Muscle layer of colon (tissue), 2 donors: ENCODE data around the gene EPB41L1.

Experiments used
- H3K27ac ChIP-seq: one replicate; pipeline ENCODE4 v1.7.0; 2013; ENCODE audit warnings: low read depth, mild to moderate bottlenecking, low read length, moderate library complexity
- H3K27me3 ChIP-seq, 2 donors: one replicate each; pipeline ENCODE4 v1.7.0; 2013; ENCODE audit warnings: low read length in 2 of 2, mild to moderate bottlenecking in 2 of 2; ENCODE audit not compliant: insufficient read depth in 2 of 2, control insufficient read depth in 1 of 2
- H3K36me3 ChIP-seq: one replicate; pipeline ENCODE4 v1.7.0; 2013; ENCODE audit warnings: mild to moderate bottlenecking, low read length; ENCODE audit not compliant: insufficient read depth
- H3K4me1 ChIP-seq: one replicate; pipeline ENCODE4 v1.7.0; 2013; ENCODE audit warnings: mild to moderate bottlenecking, low read length; ENCODE audit not compliant: insufficient read depth
- H3K4me3 ChIP-seq, 2 donors: one replicate each; pipeline ENCODE4 v1.7.0; 2013; ENCODE audit warnings: low read length in 2 of 2, low read depth in 1 of 2, mild to moderate bottlenecking in 1 of 2, moderate library complexity in 1 of 2
- H3K9ac ChIP-seq: one replicate; pipeline ENCODE4 v1.7.0; 2013; ENCODE audit warnings: low read length
- H3K9me3 ChIP-seq: one replicate; pipeline ENCODE4 v1.7.0; 2013; ENCODE audit warnings: mild to moderate bottlenecking, low read length
- donor health status: abdominal sarcoma.
- donor health status: Adenocarcinoma of cecum.

The EPB41L1 gene

DNA sequence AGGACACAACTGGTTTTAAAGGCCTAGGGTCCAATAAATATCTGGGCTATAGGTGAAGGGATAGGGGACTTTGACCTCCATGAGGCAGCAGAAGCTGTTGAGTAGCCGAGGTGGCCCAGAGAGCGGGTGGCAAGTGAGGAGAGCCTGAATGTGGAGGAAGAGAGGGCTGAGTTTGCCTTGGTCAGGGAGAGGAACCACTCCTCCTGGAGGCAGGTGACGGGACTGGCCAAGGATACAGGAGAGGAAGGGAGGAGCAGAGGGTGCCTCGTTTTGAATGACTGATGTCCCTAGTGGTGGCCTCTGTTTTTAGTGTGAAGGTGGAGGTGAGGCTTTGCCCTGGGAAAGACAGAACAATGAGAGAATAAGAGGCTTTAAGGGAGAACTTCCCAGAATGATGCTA is 62.7 kb downstream of the EPB41L1 start:
- Histone ChIP-seq H3K27ac (no peak overlapping the region), H3K27me3 (no peaks in the 10 kb centered on the region), H3K4me3 (no peak overlapping the region), H3K36me3 (peaks cover 29% of the 10 kb centered on the region), H3K9me3 (no peaks in the 10 kb centered on the region), H3K9ac (no peak overlapping the region), H3K4me1 (no peaks in the 10 kb centered on the region)

DNA sequence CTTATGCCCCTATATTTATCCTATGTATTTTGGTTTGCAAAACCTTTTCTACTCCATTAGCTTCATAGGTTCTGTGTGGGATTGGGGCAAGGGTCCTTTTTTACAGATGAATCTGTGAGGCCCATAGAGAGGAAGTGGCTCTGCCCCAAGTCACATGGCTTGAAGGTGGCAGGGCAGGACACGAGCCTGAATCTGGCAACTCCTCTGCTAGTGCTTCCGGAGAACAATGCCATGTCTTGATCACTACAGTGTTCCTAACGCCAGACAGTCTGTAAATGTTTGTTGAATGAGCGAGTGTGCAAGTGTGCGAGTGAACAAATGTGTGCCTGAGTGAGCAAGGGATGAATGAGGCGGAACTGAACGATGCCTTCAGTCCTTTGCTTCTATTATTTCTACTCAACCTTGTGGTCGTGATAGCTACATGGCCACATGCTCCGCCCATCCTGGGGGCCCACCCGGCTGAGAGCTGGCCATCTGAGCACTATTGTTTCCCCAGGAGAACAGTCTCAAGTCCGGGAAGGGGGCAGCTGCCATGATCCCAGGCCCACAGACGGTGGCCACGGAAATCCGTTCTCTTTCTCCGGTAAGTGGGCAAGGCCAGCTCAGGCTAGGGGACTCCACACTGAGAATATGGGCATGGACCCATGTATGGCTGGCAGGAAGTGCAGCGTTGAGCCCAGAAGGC is 64.0 kb downstream of the EPB41L1 start:
- Histone ChIP-seq H3K9ac (no peak overlapping the region), H3K27ac (no peak overlapping the region), H3K27me3 (no peaks in the 10 kb centered on the region), H3K9me3 (no peaks in the 10 kb centered on the region), H3K4me1 (no peaks in the 10 kb centered on the region), H3K4me3 (no peak overlapping the region), H3K36me3 (peaks cover 28% of the 10 kb centered on the region)

DNA sequence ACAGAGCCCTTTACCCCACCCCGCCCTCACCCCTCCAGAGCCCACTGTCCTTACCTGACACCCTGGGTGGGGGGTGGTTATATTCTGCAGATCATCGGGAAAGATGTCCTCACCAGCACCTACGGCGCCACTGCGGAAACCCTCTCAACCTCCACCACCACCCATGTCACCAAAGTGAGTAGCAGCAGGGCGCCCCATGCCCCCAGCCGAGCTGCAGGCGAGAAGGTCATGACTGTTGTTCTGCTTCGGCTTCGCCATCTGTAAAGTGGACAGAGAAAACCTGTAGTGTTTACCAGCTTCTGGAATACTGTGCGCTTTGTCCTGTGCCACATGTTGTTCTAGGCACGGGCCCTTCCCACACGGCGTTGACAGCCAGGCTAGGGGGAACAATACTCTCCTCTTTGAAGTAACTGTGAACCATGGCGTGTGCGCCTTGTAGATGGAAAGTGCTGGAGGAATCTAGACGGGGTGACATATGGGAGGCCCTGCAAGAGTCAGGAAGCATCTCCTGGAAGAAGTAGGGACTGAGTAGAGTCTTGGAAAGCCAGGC is 65.2 kb downstream of the EPB41L1 start:
- no peak overlapping the region for H3K27ac ChIP-seq
- H3K9ac ChIP-seq: no peak overlapping the region
- H3K27me3 ChIP-seq: no peaks in the 10 kb centered on the region
- H3K36me3 ChIP-seq: peaks cover 28% of the 10 kb centered on the region
- no peaks in the 10 kb centered on the region for H3K4me1 ChIP-seq
- no peaks in the 10 kb centered on the region for H3K9me3 ChIP-seq
- H3K4me3 ChIP-seq: no peak overlapping the region

DNA sequence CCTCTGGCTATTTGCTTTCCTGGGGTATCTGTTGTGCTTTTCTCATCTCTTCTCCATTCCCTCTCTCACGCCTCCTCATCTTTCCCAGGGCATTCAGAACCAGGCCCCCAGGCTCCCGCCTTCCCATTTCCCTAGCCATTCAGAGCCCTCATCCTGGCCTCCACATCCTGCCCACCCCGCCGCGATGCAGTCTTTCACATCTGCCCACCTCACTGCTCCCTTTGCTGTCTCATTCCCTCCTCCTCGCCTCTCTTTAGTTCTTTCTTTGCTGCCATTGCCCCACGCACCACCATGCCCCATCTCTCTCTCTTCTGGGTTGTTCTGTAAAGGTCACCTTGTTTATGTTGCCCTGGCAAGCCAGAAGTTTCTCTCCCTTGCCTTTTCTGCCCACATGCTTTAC is 71.1 kb downstream of the EPB41L1 start:
- Histone ChIP-seq H3K9ac (no peak overlapping the region), H3K27me3 (no peaks in the 10 kb centered on the region), H3K4me1 (no peaks in the 10 kb centered on the region), H3K36me3 (peaks cover 22% of the 10 kb centered on the region), H3K4me3 (no peak overlapping the region), H3K27ac (no peak overlapping the region), H3K9me3 (no peaks in the 10 kb centered on the region)

DNA sequence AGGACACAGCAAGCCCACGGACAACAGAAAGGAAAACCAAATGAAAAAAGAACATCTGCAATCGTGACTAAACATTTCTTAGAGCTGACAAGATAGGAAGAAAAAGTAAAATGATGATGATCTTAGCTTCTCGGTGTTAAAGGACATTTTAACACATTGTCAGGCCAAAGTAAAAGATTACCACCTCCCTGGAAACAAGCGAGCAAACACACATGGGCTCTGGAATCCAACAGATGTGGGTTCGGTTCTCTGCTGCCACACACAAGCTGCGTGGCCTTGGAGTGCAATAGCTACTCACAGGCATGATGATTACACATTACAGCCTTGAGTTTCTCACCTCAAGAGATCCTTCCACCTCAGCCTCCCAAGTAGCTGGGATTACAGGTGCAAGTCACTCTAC is 74.2 kb downstream of the EPB41L1 start:
- H3K36me3 ChIP-seq: peaks cover 6% of the 10 kb centered on the region
- no peak overlapping the region for H3K27ac ChIP-seq
- H3K27me3 ChIP-seq: no peaks in the 10 kb centered on the region
- H3K9me3 ChIP-seq: no peaks in the 10 kb centered on the region
- no peaks in the 10 kb centered on the region for H3K4me1 ChIP-seq
- H3K4me3 ChIP-seq: no peak overlapping the region
- H3K9ac ChIP-seq: no peak overlapping the region

DNA sequence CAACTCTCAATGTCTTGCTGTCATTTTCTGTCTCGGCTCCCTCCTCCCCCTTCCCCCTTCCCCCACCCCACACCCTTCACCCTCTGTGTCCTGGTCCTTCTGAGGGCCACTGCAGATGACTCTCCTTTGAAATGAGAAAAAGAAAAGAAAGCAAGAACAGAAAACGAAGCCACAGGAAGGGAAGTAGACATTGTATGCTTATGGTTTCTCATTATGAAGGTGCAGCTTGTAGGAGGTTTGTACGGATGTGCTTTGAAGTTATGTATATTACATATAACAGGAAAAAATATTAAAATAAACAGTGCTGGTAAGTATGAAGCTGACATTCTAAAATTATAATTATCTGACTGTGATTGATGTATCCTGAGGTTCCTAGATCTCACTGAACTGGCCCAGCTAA is 75.5 kb downstream of the EPB41L1 start:
- Histone ChIP-seq H3K9me3 (no peaks in the 10 kb centered on the region), H3K4me3 (no peak overlapping the region), H3K27me3 (no peaks in the 10 kb centered on the region), H3K4me1 (no peaks in the 10 kb centered on the region), H3K9ac (no peak overlapping the region), H3K36me3 (peaks cover 6% of the 10 kb centered on the region), H3K27ac (no peak overlapping the region)

DNA sequence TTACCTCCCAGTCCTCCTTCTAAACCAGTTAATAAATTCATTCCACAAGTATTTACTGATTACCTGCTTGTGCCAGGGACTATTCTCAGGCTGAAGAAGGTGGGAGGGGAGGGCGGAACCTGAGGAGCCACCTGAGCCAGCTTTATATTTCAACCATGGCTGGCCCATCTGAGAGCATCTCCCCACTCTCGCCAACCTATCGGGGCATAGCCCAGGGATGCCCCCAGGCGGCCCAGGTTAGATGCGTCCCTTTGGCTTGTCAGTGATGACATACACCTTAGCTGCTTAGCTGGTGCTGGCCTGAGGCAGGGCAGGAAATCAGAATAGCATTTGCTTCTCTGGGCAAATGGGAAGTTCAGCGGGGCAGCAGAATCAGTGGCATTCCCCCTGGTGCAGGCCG is 76.8 kb downstream of the EPB41L1 start:
- Histone ChIP-seq H3K27ac (no peak overlapping the region), H3K36me3 (no peaks in the 10 kb centered on the region), H3K9me3 (no peaks in the 10 kb centered on the region), H3K27me3 (no peaks in the 10 kb centered on the region), H3K9ac (no peak overlapping the region), H3K4me3 (no peak overlapping the region), H3K4me1 (peaks cover 7% of the 10 kb centered on the region)

DNA sequence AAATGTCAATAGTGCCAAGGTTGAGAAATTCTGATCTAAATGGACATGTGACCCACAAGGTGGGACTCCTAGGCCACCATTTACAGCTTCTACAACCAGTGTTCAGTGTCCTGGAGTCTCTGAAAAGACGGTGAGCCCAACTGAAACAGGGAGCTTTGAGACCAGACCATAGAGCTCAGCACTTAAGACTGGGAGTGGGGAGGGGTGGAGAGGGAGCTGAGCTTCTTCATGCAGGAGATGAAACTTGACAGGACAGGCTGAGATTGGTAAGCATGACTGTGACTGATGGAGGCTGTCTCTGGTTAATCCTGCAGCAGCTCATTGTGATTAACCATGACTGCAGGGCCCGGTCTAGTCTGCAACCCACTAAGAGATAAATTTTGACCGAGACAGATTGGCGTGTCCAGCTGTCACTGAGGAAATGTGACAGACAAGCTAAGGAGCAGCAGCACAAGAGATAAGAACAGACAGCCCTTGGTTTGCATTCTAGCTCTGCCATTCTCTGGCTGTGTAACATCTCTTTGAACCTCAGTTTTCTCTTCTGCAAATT is 80.3 kb downstream of the EPB41L1 start:
- Histone ChIP-seq H3K4me3 (no peak overlapping the region), H3K36me3 (peaks cover under 1% of the 10 kb centered on the region)

DNA sequence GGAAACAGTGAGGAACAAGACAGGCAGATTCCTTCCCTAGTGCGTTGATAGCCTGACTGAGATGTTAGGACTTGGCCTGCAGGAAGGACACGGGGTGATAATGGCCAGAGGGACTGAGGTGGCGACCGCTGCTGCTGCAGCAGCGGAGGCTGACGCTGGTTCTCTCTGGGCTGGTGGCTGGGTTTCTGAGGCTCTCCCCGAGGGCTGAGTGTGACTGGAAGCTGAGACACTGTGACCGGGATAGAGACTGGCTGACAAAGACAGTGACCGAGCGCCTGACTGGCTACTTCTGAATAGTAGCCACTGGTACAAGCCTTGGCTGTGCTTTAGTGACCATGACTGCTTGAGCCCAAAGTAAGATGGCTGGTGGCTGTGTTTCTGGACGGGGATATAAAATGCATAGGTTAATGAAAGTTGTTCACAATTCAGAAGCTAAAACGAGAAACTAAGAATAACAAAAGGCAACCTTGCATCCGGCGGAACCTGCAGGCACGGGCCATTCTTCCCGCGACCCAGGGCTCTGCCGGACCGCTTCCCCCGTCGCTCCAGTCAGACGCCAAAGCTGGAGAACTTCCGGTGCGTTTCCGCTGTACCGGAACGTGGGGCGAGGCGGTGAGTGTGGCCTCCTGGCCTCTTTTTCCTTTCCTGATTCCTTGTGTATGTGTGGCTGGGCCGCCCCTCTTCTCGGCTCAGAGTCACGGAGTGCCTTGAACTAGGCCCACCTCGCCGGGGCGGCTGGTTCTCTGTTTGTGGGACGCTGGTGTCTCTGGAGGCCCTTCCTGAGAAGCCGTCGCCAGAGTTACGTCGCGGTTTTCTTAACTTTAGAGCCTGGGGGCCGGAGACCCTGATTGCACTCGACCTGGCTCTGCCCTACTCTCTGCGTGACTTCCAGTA is 81.6 kb downstream of the EPB41L1 start, which contains the start of gene AAR2:
TSS of gene AAR2 (plus strand) at position 587 of the 894 bp plus-strand sequence. CDS start 3,391 bp downstream, outside the sequence.
- Histone ChIP-seq H3K36me3 (peaks cover 11% of the 10 kb centered on the region), H3K4me1 (peaks cover 20% of the 10 kb centered on the region), H3K9ac (peak within 1 kb of the TSS; percentile 72)

More for the DNA sequence above, 80.3 kb downstream of the EPB41L1 start:
- Histone ChIP-seq H3K27me3 (no peaks in the 10 kb centered on the region), H3K9ac (no peak overlapping the region), H3K9me3 (no peaks in the 10 kb centered on the region), H3K4me1 (peaks cover 20% of the 10 kb centered on the region), H3K27ac (no peak overlapping the region)

DNA sequence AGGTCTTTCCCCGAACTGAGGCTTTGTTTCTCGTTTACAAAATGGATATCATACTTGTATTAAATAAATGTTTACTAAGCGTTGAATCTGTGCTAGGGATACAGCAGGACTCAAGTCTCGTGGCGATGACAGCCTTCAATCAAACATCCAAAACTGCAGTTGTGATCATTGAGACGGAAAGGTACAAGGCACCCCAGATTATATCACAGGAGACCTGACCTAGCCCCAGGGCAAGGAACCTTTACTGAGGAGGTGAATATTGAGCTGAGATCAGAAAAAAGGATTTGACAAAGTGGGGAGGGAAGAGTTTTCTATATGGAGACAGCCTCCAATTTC is 82.2 kb downstream of the EPB41L1 start:
- Histone ChIP-seq H3K9me3 (no peaks in the 10 kb centered on the region), H3K4me3 (peak overlapping the region; percentile 85 to 99), H3K36me3 (peaks cover 11% of the 10 kb centered on the region), H3K4me1 (peaks cover 20% of the 10 kb centered on the region), H3K27ac (peak overlapping the region; percentile 84), H3K9ac (peak overlapping the region; percentile 72), H3K27me3 (no peaks in the 10 kb centered on the region)

More for the DNA sequence above, 81.6 kb downstream of the EPB41L1 start, which contains the start of gene AAR2:
- Histone ChIP-seq H3K27ac (peak within 1 kb of the TSS; percentile 84), H3K9me3 (no peaks in the 10 kb centered on the region), H3K27me3 (no peaks in the 10 kb centered on the region), H3K4me3 (peak within 1 kb of the TSS; percentile 85 to 99)

DNA sequence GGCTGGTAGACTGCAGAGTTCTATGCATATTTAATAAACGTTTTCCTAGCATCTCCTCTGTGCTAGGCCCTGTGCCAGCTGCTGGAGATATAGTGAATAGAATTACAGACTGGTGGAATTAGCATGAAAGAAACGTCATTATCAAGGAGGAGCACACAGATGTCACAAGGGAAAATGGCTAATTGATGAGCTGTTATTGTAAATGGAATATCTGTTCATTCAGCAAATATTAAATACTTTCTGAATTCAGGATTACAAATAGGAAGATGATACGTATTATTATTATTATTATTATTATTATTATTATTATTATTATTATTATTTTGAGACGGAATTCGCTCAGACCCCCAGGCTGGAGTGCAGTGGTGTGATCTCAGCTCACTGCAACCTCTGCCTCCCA is 82.9 kb downstream of the EPB41L1 start:
- Histone ChIP-seq H3K36me3 (peaks cover 11% of the 10 kb centered on the region), H3K9me3 (no peaks in the 10 kb centered on the region), H3K27me3 (no peaks in the 10 kb centered on the region), H3K27ac (no peak overlapping the region), H3K9ac (peak overlapping the region; percentile 72), H3K4me3 (peak overlapping the region; percentile 85 to 99), H3K4me1 (peaks cover 20% of the 10 kb centered on the region)
